Mesenchymal stem cell (in vitro differentiated cells and primary cell): ENCODE results near the gene FGFBP1.

ENCODE experiments used
- DNase-seq: peaks from one replicate; pipeline ENCODE4 v3.0.0-alpha.2; 2013
- H2AFZ ChIP-seq: one replicate; pipeline ENCODE4 v1.6.1; 2013; ENCODE audit warnings: low read depth, mild to moderate bottlenecking, control low read depth, inconsistent platforms, low read length, moderate library complexity
- H2AK5ac ChIP-seq: 2 replicates; pipeline ENCODE4 v1.6.1; 2013; ENCODE audit warnings: low read length, moderate library complexity, mild to moderate bottlenecking, inconsistent platforms; ENCODE audit not compliant: severe bottlenecking
- H2BK120ac ChIP-seq: one replicate; pipeline ENCODE4 v1.6.1; 2013; ENCODE audit warnings: low read depth, mild to moderate bottlenecking, inconsistent platforms, low read length, moderate library complexity
- H2BK12ac ChIP-seq, 2 experiments: one replicate each; pipeline ENCODE4 v1.6.1; 2013; ENCODE audit warnings: inconsistent platforms in 2 of 2, low read length in 2 of 2, mild to moderate bottlenecking in 2 of 2, moderate library complexity in 2 of 2, control low read depth in 1 of 2
- H2BK15ac ChIP-seq: one replicate; pipeline ENCODE4 v1.6.1; 2013; ENCODE audit warnings: mild to moderate bottlenecking, low read depth, inconsistent platforms; ENCODE audit not compliant: poor library complexity, severe bottlenecking
- H2BK5ac ChIP-seq: 2 replicates; pipeline ENCODE4 v1.6.1; 2013; ENCODE audit warnings: low read depth, mild to moderate bottlenecking, low read length, control low read depth, inconsistent platforms; ENCODE audit not compliant: poor library complexity, severe bottlenecking
- H3K14ac ChIP-seq, 2 experiments: one replicate each; pipeline ENCODE4 v1.6.1; 2013; ENCODE audit warnings: inconsistent platforms in 2 of 2, low read length in 2 of 2, control low read depth in 1 of 2, mild to moderate bottlenecking in 1 of 2, moderate library complexity in 1 of 2
- H3K18ac ChIP-seq, 2 experiments: one replicate each; pipeline ENCODE4 v1.6.1; 2013; ENCODE audit warnings: inconsistent platforms in 2 of 2, low read length in 2 of 2, control low read depth in 1 of 2, low read depth in 1 of 2, mild to moderate bottlenecking in 1 of 2
- H3K23ac ChIP-seq, 2 experiments: one replicate each; pipeline ENCODE4 v1.6.1; 2013; ENCODE audit warnings: inconsistent platforms in 2 of 2, low read length in 2 of 2, mild to moderate bottlenecking in 2 of 2, moderate library complexity in 2 of 2, control low read depth in 1 of 2
- H3K27ac ChIP-seq: 2 replicates; pipeline ENCODE4 v1.5.1; 2013; ENCODE audit warnings: mild to moderate bottlenecking, moderate library complexity, low read length, control low read depth, inconsistent platforms; ENCODE audit not compliant: poor library complexity, severe bottlenecking
- H3K27me3 ChIP-seq, 2 experiments: 2 replicates each; pipeline versions ENCODE4 v1.6.1 to v1.7.0; 2013; ENCODE audit warnings: low read length in 2 of 2, mild to moderate bottlenecking in 2 of 2, moderate library complexity in 2 of 2, control low read depth in 1 of 2, inconsistent platforms in 1 of 2; ENCODE audit not compliant: control insufficient read depth in 1 of 2, insufficient read depth in 1 of 2
- H3K36me3 ChIP-seq, 2 experiments: 2 replicates each; pipeline versions ENCODE4 v1.6.1 to v1.7.0; 2013; ENCODE audit warnings: low read length in 2 of 2, control low read depth in 1 of 2, inconsistent platforms in 1 of 2, low read depth in 1 of 2, mild to moderate bottlenecking in 1 of 2; ENCODE audit not compliant: insufficient read depth in 2 of 2, control insufficient read depth in 1 of 2
- H3K4ac ChIP-seq, 2 experiments: one replicate each; pipeline ENCODE4 v1.6.1; 2013; ENCODE audit warnings: inconsistent platforms in 2 of 2, low read length in 2 of 2, mild to moderate bottlenecking in 2 of 2, moderate library complexity in 2 of 2, control low read depth in 1 of 2, low read depth in 1 of 2
- H3K4me1 ChIP-seq: 2 replicates; pipeline ENCODE4 v1.6.1; 2013; ENCODE audit warnings: low read depth, low read length, control low read depth; ENCODE audit not compliant: control insufficient read depth, insufficient read depth
- H3K4me2 ChIP-seq: 2 replicates; pipeline ENCODE4 v1.6.1; 2013; ENCODE audit warnings: low read length, mild to moderate bottlenecking, inconsistent platforms; ENCODE audit not compliant: poor library complexity, severe bottlenecking
- H3K4me3 ChIP-seq, 2 experiments: 2 replicates each; pipeline versions ENCODE4 v1.5.1 to v1.7.0; 2013; ENCODE audit warnings: low read length in 2 of 2, mild to moderate bottlenecking in 2 of 2, control low read depth in 1 of 2, low read depth in 1 of 2; ENCODE audit not compliant: insufficient read depth in 1 of 2
- H3K79me1 ChIP-seq: replicated peaks from 2 replicates; pipeline ENCODE4 v1.6.1; 2013; ENCODE audit warnings: mild to moderate bottlenecking, control low read depth, low read length, inconsistent platforms; ENCODE audit not compliant: poor library complexity, severe bottlenecking
- H3K9ac ChIP-seq: 2 replicates; pipeline ENCODE4 v1.7.0; 2013; ENCODE audit warnings: mild to moderate bottlenecking, low read length, moderate library complexity
- H3K9me3 ChIP-seq: 2 replicates; pipeline ENCODE4 v1.7.0; 2013; ENCODE audit warnings: mild to moderate bottlenecking, low read length; ENCODE audit not compliant: control insufficient read depth
- H4K8ac ChIP-seq: one replicate; pipeline ENCODE4 v1.6.1; 2013; ENCODE audit warnings: inconsistent platforms, mild to moderate bottlenecking, low read length, moderate library complexity
- H4K91ac ChIP-seq: one replicate; pipeline ENCODE4 v1.6.1; 2013; ENCODE audit warnings: mild to moderate bottlenecking, low read length, inconsistent platforms
- WGBS: methylation state at CpG from one replicate; pipeline ENCODE4 v1.1.7; 2013; ENCODE audit warnings: mixed read lengths; 5-methylcytosine and 5-hydroxymethylcytosine counted together

The FGFBP1 gene

DNA sequence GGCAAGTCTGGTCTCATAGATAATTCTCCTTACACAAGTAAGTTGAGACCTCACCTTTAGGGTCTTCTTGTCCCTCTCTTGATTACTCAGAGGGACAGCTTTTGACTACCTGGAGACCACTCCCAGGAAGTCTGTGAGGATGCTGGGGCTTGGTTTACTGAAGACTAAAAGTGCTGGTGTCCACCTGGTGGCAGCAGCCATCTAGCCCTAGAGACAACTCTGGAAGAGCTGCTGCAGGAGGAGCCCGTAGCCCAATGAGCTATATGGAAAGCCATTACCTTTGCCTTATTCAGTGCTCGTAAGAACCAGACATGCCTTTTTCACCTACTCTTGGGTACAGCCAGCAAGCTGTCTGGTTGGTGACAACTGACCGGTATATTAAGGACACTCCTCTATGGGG lies 17.1 kb upstream of the FGFBP1 start:
- DNase-seq = peak; percentile 23
- Histone ChIP-seq H3K79me1 (no peaks in the 10 kb centered on the region), H2AK5ac (no peak overlapping the region), H2BK15ac (no peak overlapping the region), H3K9ac (no peak overlapping the region), H4K8ac (no peak overlapping the region), H3K4ac (no peak overlapping the region), H2AFZ (no peak overlapping the region), H4K91ac (no peak overlapping the region), H3K23ac (no peak overlapping the region), H3K27me3 (no peaks in the 10 kb centered on the region), H2BK120ac (no peak overlapping the region), H3K18ac (no peak overlapping the region), H3K4me3 (no peak overlapping the region), H3K27ac (no peak overlapping the region), H3K4me1 (peaks cover 2% of the 10 kb centered on the region), H2BK5ac (no peak overlapping the region), H3K36me3 (no peaks in the 10 kb centered on the region), H2BK12ac (no peak overlapping the region), H3K4me2 (no peak overlapping the region), H3K9me3 (no peaks in the 10 kb centered on the region), H3K14ac (no peak overlapping the region)
- WGBS = 79% methylated on average over 3 of the region's 3 CpGs

DNA sequence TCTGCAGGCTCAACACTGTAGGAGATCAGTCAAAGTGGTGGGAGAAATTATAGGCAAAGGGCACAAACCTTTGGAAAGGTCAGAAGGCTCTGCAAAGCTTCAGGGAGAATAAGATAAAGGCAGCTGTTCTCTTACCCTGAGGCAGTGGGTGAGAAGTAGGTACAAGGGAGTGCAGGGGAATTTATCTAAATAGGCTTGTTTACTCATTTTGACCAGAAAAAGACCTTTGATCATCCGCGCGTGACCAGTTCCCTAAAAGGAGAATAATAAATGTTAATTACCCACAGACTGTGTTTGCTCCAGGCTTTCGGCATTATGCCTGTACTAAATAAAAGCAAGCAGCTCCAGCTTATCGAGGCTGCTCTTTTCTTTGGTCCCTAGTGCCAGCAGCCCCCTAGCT lies 15.1 kb upstream of the FGFBP1 start:
- Histone ChIP-seq H3K9me3 (no peaks in the 10 kb centered on the region), H3K4ac (no peak overlapping the region), H4K8ac (no peak overlapping the region), H2AFZ (no peak overlapping the region), H3K4me2 (no peak overlapping the region), H3K18ac (no peak overlapping the region), H3K27me3 (no peaks in the 10 kb centered on the region), H2BK5ac (no peak overlapping the region), H2BK120ac (no peak overlapping the region), H4K91ac (no peak overlapping the region), H3K27ac (no peak overlapping the region), H3K23ac (no peak overlapping the region), H3K36me3 (no peaks in the 10 kb centered on the region), H2BK15ac (no peak overlapping the region), H3K9ac (no peak overlapping the region), H3K14ac (no peak overlapping the region), H3K4me1 (peaks cover 2% of the 10 kb centered on the region), H3K4me3 (no peak overlapping the region), H2BK12ac (no peak overlapping the region), H3K79me1 (no peaks in the 10 kb centered on the region), H2AK5ac (no peak overlapping the region)
- DNase-seq = no peak
- 97% methylated on average over 5 of the region's 5 CpGs for WGBS

DNA sequence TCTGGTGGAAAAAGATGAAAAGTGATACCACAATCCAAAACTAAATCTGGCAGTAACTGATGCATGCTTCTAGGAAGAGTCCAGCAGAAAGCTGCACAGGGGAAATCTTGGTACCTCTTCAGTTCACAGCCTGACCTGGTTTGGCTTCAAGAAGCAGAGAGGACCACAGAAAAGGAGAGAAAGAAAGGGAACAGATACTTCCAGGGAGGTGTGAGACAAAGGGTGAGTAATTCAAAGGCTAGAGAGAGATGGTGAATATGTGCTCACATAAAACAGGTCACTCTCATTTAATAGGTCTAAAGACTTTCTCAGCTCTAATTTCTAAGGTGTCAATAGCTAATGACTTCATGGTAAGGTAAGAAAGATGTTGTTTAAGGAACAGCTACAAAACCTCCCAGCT lies 13.2 kb upstream of the FGFBP1 start:
- no peaks in the 10 kb centered on the region for H3K9me3 ChIP-seq

DNA sequence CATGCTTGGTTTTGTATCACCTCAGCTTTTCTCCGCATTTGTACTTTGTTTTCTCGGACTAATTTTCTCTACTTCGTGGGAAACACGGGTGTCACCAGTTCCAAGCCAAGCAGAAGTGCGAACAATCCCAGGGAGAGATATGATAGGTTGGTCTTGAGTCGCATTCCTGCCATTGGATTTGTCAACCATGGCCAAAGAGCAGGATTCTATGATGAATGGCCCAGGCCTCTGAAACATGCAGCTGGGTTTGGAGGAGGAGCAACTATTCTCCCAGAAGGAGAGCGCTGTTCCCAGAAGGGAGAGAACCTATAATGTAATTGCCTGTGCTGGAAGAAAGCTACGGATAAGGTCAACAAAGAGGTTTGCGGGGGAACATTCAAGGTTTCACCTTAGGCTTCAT lies 10.3 kb upstream of the FGFBP1 start:
- Histone ChIP-seq H4K8ac (no peak overlapping the region), H3K4me3 (no peak overlapping the region), H3K27me3 (no peaks in the 10 kb centered on the region), H2BK15ac (no peak overlapping the region), H3K23ac (no peak overlapping the region), H2AK5ac (no peak overlapping the region), H3K4me2 (no peak overlapping the region), H2BK12ac (no peak overlapping the region), H3K27ac (no peak overlapping the region), H3K9me3 (no peaks in the 10 kb centered on the region), H3K4ac (no peak overlapping the region), H2BK5ac (no peak overlapping the region), H2BK120ac (no peak overlapping the region), H3K9ac (no peak overlapping the region), H3K79me1 (no peaks in the 10 kb centered on the region), H3K36me3 (no peaks in the 10 kb centered on the region), H2AFZ (no peak overlapping the region), H3K18ac (no peak overlapping the region), H4K91ac (no peak overlapping the region), H3K14ac (no peak overlapping the region), H3K4me1 (no peaks in the 10 kb centered on the region)
- 96% methylated on average over 9 of the region's 9 CpGs for WGBS
- no peak for DNase-seq

More for the DNA sequence above, 13.2 kb upstream of the FGFBP1 start:
- Histone ChIP-seq H4K91ac (no peak overlapping the region), H3K18ac (no peak overlapping the region), H3K27me3 (no peaks in the 10 kb centered on the region), H3K4me2 (no peak overlapping the region), H2BK120ac (no peak overlapping the region), H3K23ac (no peak overlapping the region), H4K8ac (no peak overlapping the region), H2AFZ (no peak overlapping the region), H3K4me1 (peaks cover 2% of the 10 kb centered on the region), H3K4ac (no peak overlapping the region), H3K79me1 (no peaks in the 10 kb centered on the region), H3K36me3 (no peaks in the 10 kb centered on the region), H2BK5ac (no peak overlapping the region), H3K4me3 (no peak overlapping the region), H2BK15ac (no peak overlapping the region), H3K9ac (no peak overlapping the region), H3K27ac (no peak overlapping the region), H2AK5ac (no peak overlapping the region), H3K14ac (no peak overlapping the region), H2BK12ac (no peak overlapping the region)
- DNase-seq = no peak
